ENCODE results near the gene MRGPRX4.

MRGPRX4 gene

DNA sequence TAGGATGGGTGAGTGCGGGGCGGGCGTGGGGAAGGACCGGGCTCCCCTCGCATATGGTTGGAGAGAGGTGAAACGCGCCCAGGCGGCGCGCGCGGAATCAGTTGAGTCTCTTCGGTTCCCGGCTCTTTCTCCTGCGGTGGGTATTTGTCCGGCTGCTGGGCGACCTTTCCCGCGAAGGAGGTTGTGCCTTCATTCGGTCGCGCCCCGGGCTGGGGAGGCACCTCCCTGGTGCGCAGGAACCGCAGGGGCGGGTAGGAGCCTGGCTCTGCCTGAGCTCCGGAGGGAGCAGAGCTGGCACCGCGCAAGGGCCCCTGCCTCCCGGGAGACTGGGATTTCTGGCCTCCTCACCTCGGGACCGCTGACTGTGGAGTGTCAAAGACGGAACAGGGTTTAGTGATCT, 36.4 kb downstream of the MRGPRX4 start:
- DNase-seq (ENCODE audit: low spot score): no peak

DNA sequence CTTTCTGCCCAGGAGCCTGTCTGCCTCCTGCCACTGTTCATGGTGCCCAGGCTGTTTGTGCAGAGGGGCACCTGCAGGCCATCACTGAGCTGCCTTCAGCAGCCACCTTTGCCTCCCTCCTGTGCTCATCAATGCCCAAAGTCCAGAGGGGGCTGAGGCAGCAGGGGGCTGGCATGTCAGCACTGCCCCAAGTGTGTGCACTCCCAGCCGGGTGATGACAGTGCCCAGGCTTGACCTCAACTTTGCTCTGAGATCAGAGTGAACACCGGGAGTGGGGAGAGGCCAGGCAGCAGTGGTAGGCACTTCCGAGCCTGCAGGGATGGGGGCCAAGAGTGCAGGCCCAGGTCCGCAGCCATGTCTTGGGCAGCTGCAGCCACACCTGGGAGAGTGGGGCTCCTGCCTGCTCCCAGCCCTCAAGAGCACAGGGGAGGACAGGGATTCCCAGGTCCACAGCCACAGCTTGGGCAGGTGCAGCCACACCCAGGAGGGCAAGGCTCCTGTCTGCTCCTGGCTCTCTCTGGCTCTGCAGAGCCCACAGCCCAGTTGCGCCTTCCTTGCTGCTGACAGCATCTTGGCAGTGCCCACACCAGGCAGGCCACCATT, 48.7 kb downstream of the MRGPRX4 start:
- DNase-seq (ENCODE audit: low spot score): no peak

DNA sequence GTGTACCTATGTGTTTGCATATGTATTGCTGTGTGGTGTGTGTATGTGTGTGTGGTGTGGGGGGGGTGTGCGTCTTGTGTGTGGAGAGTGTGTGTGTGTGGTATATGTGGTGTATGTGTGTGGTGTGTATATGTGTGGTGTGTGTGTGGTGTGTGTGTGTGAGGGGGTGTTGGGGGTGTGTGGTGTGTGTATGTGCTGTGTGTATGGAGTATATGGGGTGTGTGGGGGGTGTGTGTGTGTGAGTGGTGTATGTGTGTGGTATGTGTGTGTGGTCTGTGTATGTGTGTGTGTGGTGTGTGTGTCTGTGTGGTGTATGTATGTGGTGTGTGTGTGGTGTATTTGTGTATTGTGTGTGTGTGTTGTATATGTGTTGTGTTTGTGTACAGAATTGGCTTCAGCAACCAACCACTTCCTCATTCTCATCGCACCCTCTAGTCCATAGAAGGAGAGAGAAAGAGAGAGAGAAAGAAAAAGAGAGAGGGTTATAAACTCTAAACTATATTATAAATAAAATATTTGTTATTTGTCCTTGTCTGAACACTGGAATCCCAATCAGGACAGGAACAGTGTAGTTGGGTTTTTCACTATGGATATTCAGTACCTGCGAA, 50.3 kb downstream of the MRGPRX4 start:
- no peak for DNase-seq (ENCODE audit: low spot score)
